Loucy (cell line): ENCODE measurements around the gene EXOC5.

Source experiments
- EZH2phosphoT487 ChIP-seq: fragments of 200-600 bp; IDR thresholded peaks from 2 replicates; pipeline ENCODE4 v1.6.1; 2018; ENCODE audit warnings: antibody characterized with exemption, mild to moderate bottlenecking, moderate library complexity, borderline replicate concordance
- TF ChIP-seq, protein P1 (sequence below): fragments of 200-600 bp; sonication (generic); conservative IDR thresholded peaks from 2 replicates; pipeline ENCODE4 v1.5.1; 2014; ENCODE audit warnings: mild to moderate bottlenecking, antibody characterized with exemption, low read length

DNA sequence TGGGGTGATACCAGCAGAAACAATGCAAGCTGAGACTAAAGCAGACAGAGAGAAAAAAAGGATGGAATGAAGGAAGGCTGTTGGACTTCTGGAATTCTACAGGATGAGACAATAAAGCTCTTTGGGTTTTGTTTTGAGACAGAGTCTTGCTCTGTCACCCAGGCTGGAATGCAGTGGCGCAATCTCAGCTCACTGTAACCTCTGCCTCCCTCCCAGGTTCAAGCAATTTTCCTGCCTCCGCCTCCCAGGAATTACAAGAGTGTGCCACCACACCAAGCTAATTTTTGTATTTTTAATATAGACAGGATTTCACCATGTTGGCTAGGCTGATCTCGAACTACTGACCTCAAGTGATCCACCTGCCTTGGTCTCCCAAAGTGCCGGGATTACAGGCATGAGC is 115.4 kb downstream of the EXOC5 start:
- TF ChIP-seq, protein P1, sequence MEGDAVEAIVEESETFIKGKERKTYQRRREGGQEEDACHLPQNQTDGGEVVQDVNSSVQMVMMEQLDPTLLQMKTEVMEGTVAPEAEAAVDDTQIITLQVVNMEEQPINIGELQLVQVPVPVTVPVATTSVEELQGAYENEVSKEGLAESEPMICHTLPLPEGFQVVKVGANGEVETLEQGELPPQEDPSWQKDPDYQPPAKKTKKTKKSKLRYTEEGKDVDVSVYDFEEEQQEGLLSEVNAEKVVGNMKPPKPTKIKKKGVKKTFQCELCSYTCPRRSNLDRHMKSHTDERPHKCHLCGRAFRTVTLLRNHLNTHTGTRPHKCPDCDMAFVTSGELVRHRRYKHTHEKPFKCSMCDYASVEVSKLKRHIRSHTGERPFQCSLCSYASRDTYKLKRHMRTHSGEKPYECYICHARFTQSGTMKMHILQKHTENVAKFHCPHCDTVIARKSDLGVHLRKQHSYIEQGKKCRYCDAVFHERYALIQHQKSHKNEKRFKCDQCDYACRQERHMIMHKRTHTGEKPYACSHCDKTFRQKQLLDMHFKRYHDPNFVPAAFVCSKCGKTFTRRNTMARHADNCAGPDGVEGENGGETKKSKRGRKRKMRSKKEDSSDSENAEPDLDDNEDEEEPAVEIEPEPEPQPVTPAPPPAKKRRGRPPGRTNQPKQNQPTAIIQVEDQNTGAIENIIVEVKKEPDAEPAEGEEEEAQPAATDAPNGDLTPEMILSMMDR: no peak
- no peak for TF ChIP-seq EZH2phosphoT487
